Panc1 (cell line): ENCODE measurements around the gene PRCC.

Source experiments
- POLR2AphosphoS5 ChIP-seq: IDR thresholded peaks from 2 replicates; pipeline ENCODE4 v1.6.1; 2012; ENCODE audit warnings: mild to moderate bottlenecking, low read depth, low read length, moderate library complexity
- REST ChIP-seq, 2 experiments: IDR thresholded peaks; 2 replicates each; pipeline ENCODE4 v1.6.1; 2011 to 2012; ENCODE audit warnings: low read depth in 2 of 2, control low read depth in 1 of 2, low read length in 1 of 2, mild to moderate bottlenecking in 1 of 2, moderate library complexity in 1 of 2; ENCODE audit not compliant: insufficient read depth in 1 of 2
- SIN3A ChIP-seq: IDR thresholded peaks from 2 replicates; pipeline ENCODE4 v1.6.1; 2012; ENCODE audit warnings: low read depth, mild to moderate bottlenecking, low read length, moderate library complexity, borderline replicate concordance; ENCODE audit not compliant: insufficient read depth
- TCF7L2 ChIP-seq: IDR thresholded peaks from 2 replicates; pipeline ENCODE4 v1.6.1; 2011; ENCODE audit warnings: mild to moderate bottlenecking, low read depth, low read length, inconsistent platforms
- TF ChIP-seq, protein P1 (sequence below): fragments of 450-650 bp; IDR thresholded peaks from 2 replicates; pipeline ENCODE4 v1.5.1; 2017; ENCODE audit warnings: mild to moderate bottlenecking

DNA sequence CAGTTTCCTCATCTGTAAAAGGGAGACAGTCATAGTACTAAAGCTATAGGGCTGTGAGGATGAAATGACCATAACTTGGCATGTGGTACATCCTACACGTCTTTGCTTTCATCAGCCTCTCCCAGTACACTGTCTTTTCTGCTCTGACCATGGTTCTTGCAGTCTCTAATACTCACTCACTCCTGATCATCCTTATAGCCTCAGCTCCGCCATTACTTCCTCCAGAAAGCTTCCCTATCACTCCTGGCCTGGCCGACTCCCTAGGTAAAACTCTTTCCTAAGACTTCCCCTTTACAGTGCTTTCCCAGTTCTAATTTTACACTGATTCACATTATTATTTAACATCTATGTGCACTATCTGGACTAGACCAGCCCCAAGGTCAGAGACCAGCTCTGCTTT lies 21.5 kb upstream of the PRCC start:
- TF ChIP-seq, protein P1, sequence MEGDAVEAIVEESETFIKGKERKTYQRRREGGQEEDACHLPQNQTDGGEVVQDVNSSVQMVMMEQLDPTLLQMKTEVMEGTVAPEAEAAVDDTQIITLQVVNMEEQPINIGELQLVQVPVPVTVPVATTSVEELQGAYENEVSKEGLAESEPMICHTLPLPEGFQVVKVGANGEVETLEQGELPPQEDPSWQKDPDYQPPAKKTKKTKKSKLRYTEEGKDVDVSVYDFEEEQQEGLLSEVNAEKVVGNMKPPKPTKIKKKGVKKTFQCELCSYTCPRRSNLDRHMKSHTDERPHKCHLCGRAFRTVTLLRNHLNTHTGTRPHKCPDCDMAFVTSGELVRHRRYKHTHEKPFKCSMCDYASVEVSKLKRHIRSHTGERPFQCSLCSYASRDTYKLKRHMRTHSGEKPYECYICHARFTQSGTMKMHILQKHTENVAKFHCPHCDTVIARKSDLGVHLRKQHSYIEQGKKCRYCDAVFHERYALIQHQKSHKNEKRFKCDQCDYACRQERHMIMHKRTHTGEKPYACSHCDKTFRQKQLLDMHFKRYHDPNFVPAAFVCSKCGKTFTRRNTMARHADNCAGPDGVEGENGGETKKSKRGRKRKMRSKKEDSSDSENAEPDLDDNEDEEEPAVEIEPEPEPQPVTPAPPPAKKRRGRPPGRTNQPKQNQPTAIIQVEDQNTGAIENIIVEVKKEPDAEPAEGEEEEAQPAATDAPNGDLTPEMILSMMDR, result no peak
- TF ChIP-seq REST (IDR thresholded peaks at IDR 0.05; ENCODE audit: insufficient read depth in 1 of 2, low read depth in 2 of 2, low read length in 1 of 2) (no peak), POLR2AphosphoS5 (no peak), TCF7L2 (no peak), SIN3A (no peak)
